Astrocyte of the cerebellum (primary cell): Measurements from ENCODE around the gene CLTC.

ENCODE experiments used
- DNase-seq: peaks from one replicate; pipeline ENCODE4 v3.0.0-alpha.2; 2011; ENCODE audit warnings: low read depth
- H3K4me3 ChIP-seq: 2 replicates; pipeline ENCODE4 v1.5.1; 2011; ENCODE audit warnings: mild to moderate bottlenecking, low read depth, low read length, moderate library complexity
- in situ Hi-C: cut with HindIII; loops from 2 replicates; pipeline ENCODE4 v1.10.0; 2017; ENCODE audit warnings: low sequenced_read_pairs
- TF ChIP-seq, protein P1 (sequence below): IDR thresholded peaks from 2 replicates; pipeline ENCODE4 v1.5.1; 2012; ENCODE audit warnings: low read length, low read depth, moderate library complexity, mild to moderate bottlenecking; ENCODE audit errors: missing control alignments

Gene CLTC

DNA sequence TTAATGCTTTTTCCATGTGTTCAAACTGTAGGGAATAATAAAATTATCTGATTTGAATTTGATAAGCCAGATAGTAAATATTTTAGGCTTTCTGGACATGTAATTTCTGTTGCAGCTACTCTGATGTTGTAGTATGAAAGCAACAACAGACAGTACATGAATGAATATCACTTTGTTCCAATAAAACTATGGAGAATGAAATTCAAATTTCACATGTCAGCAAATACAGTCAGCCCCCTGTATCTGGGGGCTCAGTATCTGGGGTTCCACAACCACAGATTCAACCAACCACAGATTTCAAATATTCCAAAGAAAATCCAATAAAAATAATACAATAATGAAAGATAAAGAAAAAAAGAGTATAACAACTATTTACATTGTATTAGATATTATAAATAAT lies 8.2 kb upstream of the CLTC start:
- in situ Hi-C loops, result no loop called here
- TF ChIP-seq, protein P1, sequence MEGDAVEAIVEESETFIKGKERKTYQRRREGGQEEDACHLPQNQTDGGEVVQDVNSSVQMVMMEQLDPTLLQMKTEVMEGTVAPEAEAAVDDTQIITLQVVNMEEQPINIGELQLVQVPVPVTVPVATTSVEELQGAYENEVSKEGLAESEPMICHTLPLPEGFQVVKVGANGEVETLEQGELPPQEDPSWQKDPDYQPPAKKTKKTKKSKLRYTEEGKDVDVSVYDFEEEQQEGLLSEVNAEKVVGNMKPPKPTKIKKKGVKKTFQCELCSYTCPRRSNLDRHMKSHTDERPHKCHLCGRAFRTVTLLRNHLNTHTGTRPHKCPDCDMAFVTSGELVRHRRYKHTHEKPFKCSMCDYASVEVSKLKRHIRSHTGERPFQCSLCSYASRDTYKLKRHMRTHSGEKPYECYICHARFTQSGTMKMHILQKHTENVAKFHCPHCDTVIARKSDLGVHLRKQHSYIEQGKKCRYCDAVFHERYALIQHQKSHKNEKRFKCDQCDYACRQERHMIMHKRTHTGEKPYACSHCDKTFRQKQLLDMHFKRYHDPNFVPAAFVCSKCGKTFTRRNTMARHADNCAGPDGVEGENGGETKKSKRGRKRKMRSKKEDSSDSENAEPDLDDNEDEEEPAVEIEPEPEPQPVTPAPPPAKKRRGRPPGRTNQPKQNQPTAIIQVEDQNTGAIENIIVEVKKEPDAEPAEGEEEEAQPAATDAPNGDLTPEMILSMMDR, result no peak
- no peak overlapping the region for H3K4me3 ChIP-seq
- DNase-seq, result no peak

- no peak overlapping the region for H3K4me3 ChIP-seq
- TF ChIP-seq, protein P1, result no peak
- in situ Hi-C loops, result no loop called here
- DNase-seq, result no peak
Measured at GRCh38 chr17:59616253-59616920, 3.3 kb upstream of the CLTC start.

DNA sequence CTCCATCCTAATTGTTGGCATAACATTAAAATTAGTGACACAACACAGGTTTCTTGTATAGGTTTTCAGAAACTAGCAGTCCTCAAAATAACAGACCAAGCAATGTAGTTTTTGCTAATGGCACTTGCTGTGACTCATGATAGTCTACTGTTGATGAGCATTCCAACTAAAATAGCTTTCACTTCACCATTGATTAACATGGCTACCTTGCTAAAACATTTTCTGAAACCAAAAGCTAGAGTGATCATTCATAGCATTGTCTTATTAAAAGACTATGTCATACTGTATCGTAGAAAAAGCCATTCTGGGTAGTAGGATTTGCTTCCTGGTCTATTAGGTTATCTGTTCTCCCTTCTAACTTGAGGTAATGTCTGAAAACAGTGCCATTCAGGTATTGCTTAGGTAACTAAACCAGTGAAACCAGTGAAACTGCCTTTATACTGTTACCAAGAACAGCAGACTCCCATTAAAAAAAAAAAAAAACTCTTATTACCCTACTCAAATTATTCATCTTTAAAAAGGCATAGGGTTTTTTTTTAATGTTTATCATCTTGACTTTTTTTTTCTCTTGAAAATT lies 2.5 kb upstream of the CLTC start:
- no peak for DNase-seq
- in situ Hi-C loops, result no loop called here
- TF ChIP-seq, protein P1, result no peak
- H3K4me3 ChIP-seq, result no peak overlapping the region

DNA sequence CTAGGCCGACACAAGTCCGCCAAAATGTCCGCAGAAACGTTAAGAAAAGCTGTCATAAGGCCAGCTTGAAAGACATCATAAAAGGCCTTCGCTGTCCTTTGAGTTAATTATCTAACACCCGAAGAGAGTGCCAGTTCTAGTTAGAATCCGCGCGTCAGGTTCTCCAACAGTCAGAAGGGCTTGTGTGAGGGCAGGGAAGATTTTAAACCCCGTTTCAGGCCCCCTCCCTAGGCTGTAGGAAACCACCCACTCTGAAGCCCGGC lies 729 bp upstream of the CLTC start:
- TF ChIP-seq, protein P1, result no peak
- DNase-seq, result no peak
- in situ Hi-C loops, result no loop called here
- H3K4me3 ChIP-seq, result peak overlapping the region; percentile 99

DNA sequence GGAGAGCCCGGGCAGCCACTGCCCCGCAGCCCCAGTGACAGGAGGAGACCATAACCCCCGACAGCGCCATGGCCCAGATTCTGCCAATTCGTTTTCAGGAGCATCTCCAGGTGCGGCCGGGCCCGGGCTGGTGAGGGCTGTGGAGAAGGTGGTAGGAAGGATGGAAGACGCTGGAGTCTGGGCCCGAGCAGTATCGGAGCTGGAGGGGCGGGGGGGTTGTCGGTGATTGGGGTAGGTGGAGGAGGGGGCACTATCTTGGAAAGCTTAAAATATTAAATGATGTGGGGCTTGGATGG lies 317 bp downstream of the CLTC start:
- no peak for DNase-seq
- TF ChIP-seq, protein P1, result no peak
- in situ Hi-C loops, result no loop called here
- H3K4me3 ChIP-seq, result peak overlapping the region; percentile 99

DNA sequence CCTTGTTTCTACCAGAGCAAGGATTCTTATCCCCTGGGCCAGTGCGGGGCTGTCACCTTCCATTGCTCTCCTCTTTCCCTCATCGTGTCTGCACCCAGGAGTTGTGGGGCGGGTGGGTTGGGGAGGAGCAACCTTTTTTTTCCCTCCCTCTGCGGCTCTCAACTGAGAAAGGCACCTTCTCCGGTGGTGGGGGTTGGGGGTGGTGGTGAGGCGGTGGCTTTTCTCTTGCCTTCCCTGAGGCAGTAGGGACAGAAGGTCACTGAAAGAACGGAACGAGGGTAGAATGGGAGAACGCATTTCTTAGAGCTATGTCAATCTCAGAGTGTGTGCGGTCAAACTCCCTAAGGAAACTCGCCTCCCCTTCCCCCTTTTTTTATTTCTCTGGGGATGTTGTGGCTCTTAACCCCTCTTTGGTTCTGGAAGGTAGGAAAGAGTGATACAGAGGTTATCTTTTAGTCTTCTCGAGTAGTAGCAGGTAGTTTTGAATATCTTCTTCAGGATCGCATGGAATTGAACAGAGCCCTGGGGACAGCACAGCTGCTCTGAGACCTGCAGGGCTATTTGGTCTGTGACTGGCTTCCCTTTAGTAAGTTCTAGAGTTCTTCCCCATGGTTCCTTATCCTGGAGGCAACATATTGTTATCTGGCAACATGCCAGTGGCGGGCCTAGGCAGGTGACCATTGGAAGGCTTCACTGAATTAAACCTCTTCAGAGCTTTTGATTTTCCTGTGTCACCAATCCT lies 994 bp downstream of the CLTC start:
- TF ChIP-seq, protein P1, result no peak
- peak overlapping the region; percentile 99 for H3K4me3 ChIP-seq
- DNase-seq, result no peak
- in situ Hi-C loops, result no loop called here
